ENCODE results near the gene CDC42EP2.

Gene CDC42EP2

DNA sequence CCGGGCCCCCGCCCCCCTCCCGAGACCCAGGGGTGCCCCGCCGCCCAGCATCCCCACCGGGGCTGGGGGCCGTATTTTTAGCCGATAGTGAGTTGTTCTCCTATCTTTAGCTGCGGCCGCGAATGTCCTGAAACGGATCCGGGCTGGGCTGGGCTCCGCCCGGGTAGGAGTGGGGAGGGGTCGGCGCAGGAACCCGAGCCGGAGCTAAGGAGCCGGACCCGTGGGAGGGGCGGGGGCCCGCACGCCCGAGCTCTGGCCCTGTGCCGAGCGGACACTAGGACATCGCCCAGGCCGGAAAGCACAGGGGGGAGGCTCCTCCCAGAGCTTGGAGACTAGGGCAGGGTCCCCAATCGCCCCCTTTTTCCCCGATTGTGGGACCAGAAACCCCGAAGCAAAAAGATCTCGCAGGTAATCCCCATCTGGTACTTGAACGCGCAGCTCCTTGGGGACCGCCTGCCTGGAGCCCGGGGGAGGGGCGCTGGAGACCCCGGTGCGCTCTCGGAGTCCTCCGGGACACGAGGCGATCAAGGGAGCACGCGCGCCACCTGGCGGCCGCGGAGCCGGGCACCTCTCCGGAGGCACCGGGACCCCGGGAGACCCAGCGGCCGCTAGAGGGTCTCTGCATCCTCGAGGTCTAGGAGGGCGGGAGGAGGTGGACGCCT lies 669 bp downstream of the CDC42EP2 start:
- Histone ChIP-seq H3K4me3 (ENCODE audit: low read length) (peak overlapping the region; percentile 63), H3K9me3 (ENCODE audit: control insufficient read depth, low read length) (no peaks in the 10 kb centered on the region), H3K4me1 (ENCODE audit: control insufficient read depth, insufficient read depth, low read length) (peaks cover 38% of the 10 kb centered on the region), H3K9ac (ENCODE audit: low read length) (peak overlapping the region; percentile 70), H3K36me3 (ENCODE audit: control insufficient read depth, insufficient read depth, low read length) (no peaks in the 10 kb centered on the region), H3K27me3 (ENCODE audit: control insufficient read depth, insufficient read depth, low read length) (no peaks in the 10 kb centered on the region)

GRCh38 chr11:65315866-65316226 lies 1.2 kb downstream of the CDC42EP2 start:
- peaks cover 4% of the 10 kb centered on the region for H3K36me3 ChIP-seq (ENCODE audit: control insufficient read depth, insufficient read depth, low read length)
- no peaks in the 10 kb centered on the region for H3K9me3 ChIP-seq (ENCODE audit: control insufficient read depth, low read length)
- peak overlapping the region; percentile 63 for H3K4me3 ChIP-seq (ENCODE audit: low read length)
- no peaks in the 10 kb centered on the region for H3K27me3 ChIP-seq (ENCODE audit: control insufficient read depth, insufficient read depth, low read length)
- H3K4me1 ChIP-seq (ENCODE audit: control insufficient read depth, insufficient read depth, low read length): peaks cover 38% of the 10 kb centered on the region
- H3K9ac ChIP-seq (ENCODE audit: low read length): peak overlapping the region; percentile 70

GRCh38 chr11:65316227-65317024 lies 1.8 kb downstream of the CDC42EP2 start:
- Histone ChIP-seq H3K36me3 (ENCODE audit: control insufficient read depth, insufficient read depth, low read length) (peaks cover 4% of the 10 kb centered on the region), H3K9ac (ENCODE audit: low read length) (peak overlapping the region; percentile 70), H3K27me3 (ENCODE audit: control insufficient read depth, insufficient read depth, low read length) (no peaks in the 10 kb centered on the region), H3K9me3 (ENCODE audit: control insufficient read depth, low read length) (no peaks in the 10 kb centered on the region), H3K4me1 (ENCODE audit: control insufficient read depth, insufficient read depth, low read length) (peaks cover 38% of the 10 kb centered on the region), H3K4me3 (ENCODE audit: low read length) (peak overlapping the region; percentile 63)

- Histone ChIP-seq H3K36me3 (ENCODE audit: control insufficient read depth, insufficient read depth, low read length) (peaks cover 4% of the 10 kb centered on the region), H3K27me3 (ENCODE audit: control insufficient read depth, insufficient read depth, low read length) (no peaks in the 10 kb centered on the region), H3K9ac (ENCODE audit: low read length) (peak overlapping the region; percentile 70), H3K4me3 (ENCODE audit: low read length) (peak overlapping the region; percentile 28), H3K9me3 (ENCODE audit: control insufficient read depth, low read length) (no peaks in the 10 kb centered on the region), H3K4me1 (ENCODE audit: control insufficient read depth, insufficient read depth, low read length) (peaks cover 35% of the 10 kb centered on the region)
Observed at GRCh38 chr11:65317025-65317786, 2.5 kb downstream of the CDC42EP2 start.

DNA sequence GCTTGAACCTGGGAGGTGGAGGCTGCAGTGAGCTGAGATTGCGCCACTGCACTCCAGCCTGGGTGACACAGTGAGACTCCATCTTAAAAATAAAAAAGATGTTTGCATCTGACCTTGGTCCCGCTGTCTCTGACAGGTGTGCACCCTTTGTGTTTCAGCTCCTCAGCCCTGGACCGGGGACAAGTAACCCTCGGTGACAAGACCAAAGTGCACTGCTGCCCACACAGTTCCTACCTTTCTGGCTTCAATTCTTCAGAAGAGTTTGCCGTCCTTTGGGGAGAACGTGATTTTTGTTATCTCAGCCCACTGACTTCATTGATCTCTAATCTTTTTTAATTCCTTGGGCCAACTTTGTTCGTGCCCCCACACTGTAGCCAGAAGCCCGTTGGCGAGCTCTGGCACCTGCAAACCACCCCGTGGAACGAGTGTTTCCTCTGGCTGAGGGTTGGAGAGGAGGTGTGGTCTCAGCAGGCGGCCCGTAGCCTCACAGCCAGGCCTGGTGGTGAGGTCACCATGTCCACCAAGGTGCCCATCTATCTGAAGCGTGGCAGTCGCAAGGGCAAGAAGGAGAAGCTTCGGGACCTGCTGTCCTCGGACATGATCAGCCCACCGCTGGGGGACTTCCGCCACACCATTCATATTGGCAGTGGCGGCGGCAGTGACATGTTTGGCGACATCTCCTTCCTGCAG lies 5.9 kb downstream of the CDC42EP2 start:
- no peak overlapping the region for H3K4me3 ChIP-seq (ENCODE audit: low read length)
- no peak overlapping the region for H3K9ac ChIP-seq (ENCODE audit: low read length)
- H3K9me3 ChIP-seq (ENCODE audit: control insufficient read depth, low read length): no peaks in the 10 kb centered on the region
- H3K36me3 ChIP-seq (ENCODE audit: control insufficient read depth, insufficient read depth, low read length): peaks cover 4% of the 10 kb centered on the region
- H3K27me3 ChIP-seq (ENCODE audit: control insufficient read depth, insufficient read depth, low read length): no peaks in the 10 kb centered on the region
- H3K4me1 ChIP-seq (ENCODE audit: control insufficient read depth, insufficient read depth, low read length): peaks cover 21% of the 10 kb centered on the region

DNA sequence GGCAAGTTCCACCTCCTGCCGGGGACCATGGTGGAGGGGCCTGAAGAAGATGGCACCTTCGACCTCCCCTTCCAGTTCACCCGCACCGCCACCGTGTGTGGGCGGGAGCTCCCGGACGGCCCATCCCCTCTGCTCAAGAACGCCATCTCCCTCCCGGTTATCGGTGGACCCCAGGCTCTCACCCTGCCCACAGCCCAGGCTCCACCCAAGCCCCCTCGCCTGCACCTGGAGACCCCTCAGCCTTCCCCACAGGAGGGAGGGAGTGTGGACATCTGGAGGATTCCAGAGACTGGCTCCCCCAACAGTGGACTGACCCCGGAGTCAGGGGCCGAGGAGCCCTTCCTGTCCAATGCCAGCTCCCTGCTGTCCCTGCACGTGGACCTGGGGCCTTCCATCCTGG lies 6.4 kb downstream of the CDC42EP2 start:
- H3K4me1 ChIP-seq (ENCODE audit: control insufficient read depth, insufficient read depth, low read length): peaks cover 15% of the 10 kb centered on the region

DNA sequence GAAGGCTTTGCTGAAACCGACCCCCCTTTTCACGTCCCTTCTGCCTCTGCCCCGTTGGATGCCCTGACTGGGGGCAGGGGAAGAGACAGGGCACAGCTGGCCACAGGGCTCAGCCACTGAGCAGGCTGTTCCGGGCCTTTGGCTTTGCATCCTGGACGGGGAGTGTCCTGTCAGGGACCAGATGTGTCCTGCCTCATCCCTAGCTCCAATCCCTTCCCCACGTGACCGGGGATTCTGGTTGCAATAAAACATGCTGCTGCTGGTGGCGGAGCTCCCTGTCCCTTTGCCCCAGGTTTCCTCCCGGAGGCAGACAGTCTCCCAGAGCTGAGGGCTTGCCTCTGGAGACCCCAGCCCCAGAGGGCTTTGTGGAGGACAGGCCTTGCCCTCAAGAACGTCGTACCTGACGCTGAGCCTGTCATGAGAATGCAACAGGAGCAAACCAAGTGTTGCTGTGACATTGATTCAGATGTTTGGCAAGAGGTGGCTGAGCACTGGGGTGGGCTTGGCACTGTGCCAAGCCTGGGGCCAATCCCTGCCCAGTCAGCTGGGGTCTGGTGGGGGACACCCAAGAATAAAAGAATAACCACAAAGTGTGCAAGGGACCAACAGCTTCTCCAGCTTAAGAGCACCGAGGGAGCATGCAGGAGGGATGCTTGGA lies 7.3 kb downstream of the CDC42EP2 start:
- Histone ChIP-seq H3K27me3 (ENCODE audit: control insufficient read depth, insufficient read depth, low read length) (no peaks in the 10 kb centered on the region), H3K36me3 (ENCODE audit: control insufficient read depth, insufficient read depth, low read length) (peaks cover 4% of the 10 kb centered on the region), H3K4me1 (ENCODE audit: control insufficient read depth, insufficient read depth, low read length) (peaks cover 6% of the 10 kb centered on the region), H3K9ac (ENCODE audit: low read length) (no peak overlapping the region), H3K9me3 (ENCODE audit: control insufficient read depth, low read length) (no peaks in the 10 kb centered on the region), H3K4me3 (ENCODE audit: low read length) (no peak overlapping the region)

More for the DNA sequence above, 6.4 kb downstream of the CDC42EP2 start:
- no peaks in the 10 kb centered on the region for H3K9me3 ChIP-seq (ENCODE audit: control insufficient read depth, low read length)
- H3K27me3 ChIP-seq (ENCODE audit: control insufficient read depth, insufficient read depth, low read length): no peaks in the 10 kb centered on the region
- H3K9ac ChIP-seq (ENCODE audit: low read length): no peak overlapping the region
- H3K36me3 ChIP-seq (ENCODE audit: control insufficient read depth, insufficient read depth, low read length): peaks cover 4% of the 10 kb centered on the region
- no peak overlapping the region for H3K4me3 ChIP-seq (ENCODE audit: low read length)

- H3K9ac ChIP-seq (ENCODE audit: low read length): no peak overlapping the region
- H3K4me1 ChIP-seq (ENCODE audit: control insufficient read depth, insufficient read depth, low read length): no peaks in the 10 kb centered on the region
- H3K27me3 ChIP-seq (ENCODE audit: control insufficient read depth, insufficient read depth, low read length): no peaks in the 10 kb centered on the region
- no peak overlapping the region for H3K4me3 ChIP-seq (ENCODE audit: low read length)
- no peaks in the 10 kb centered on the region for H3K9me3 ChIP-seq (ENCODE audit: control insufficient read depth, low read length)
- peaks cover 4% of the 10 kb centered on the region for H3K36me3 ChIP-seq (ENCODE audit: control insufficient read depth, insufficient read depth, low read length)
Observed at GRCh38 chr11:65323813-65324212, 9.1 kb downstream of the CDC42EP2 start.

GRCh38 chr11:65325435-65325834 lies 10.8 kb downstream of the CDC42EP2 start:
- H3K27me3 ChIP-seq (ENCODE audit: control insufficient read depth, insufficient read depth, low read length): no peaks in the 10 kb centered on the region
- no peaks in the 10 kb centered on the region for H3K9me3 ChIP-seq (ENCODE audit: control insufficient read depth, low read length)
- no peak overlapping the region for H3K4me3 ChIP-seq (ENCODE audit: low read length)
- no peaks in the 10 kb centered on the region for H3K4me1 ChIP-seq (ENCODE audit: control insufficient read depth, insufficient read depth, low read length)
- H3K9ac ChIP-seq (ENCODE audit: low read length): no peak overlapping the region
- H3K36me3 ChIP-seq (ENCODE audit: control insufficient read depth, insufficient read depth, low read length): peaks cover 4% of the 10 kb centered on the region

- Histone ChIP-seq H3K9me3 (ENCODE audit: control insufficient read depth, low read length) (no peaks in the 10 kb centered on the region), H3K4me1 (ENCODE audit: control insufficient read depth, insufficient read depth, low read length) (no peaks in the 10 kb centered on the region), H3K27me3 (ENCODE audit: control insufficient read depth, insufficient read depth, low read length) (no peaks in the 10 kb centered on the region), H3K9ac (ENCODE audit: low read length) (no peak overlapping the region), H3K36me3 (ENCODE audit: control insufficient read depth, insufficient read depth, low read length) (no peaks in the 10 kb centered on the region), H3K4me3 (ENCODE audit: low read length) (no peak overlapping the region)
Observed at GRCh38 chr11:65327021-65327420, 12.4 kb downstream of the CDC42EP2 start.

DNA sequence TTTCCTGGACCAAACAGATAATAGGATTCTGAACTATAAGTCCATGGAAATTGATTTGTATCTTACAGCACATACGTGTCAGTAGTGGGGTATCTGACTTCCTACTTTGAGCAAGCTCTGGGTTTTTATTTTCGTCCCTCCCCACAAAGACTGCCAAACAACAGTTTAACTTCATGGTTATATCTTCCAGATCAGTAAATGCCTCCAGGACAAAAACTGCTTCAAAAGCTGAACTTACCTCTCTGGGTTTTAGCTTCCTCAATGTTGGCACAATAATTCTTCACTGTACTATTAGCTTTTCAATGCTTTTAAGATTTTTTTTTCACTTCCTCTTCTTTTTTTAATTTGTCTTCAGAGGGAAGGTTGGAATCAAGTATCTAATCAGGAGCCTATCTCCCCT lies 14.8 kb downstream of the CDC42EP2 start:
- no peak overlapping the region for H3K9ac ChIP-seq (ENCODE audit: low read length)
- H3K4me3 ChIP-seq (ENCODE audit: low read length): no peak overlapping the region
- H3K27me3 ChIP-seq (ENCODE audit: control insufficient read depth, insufficient read depth, low read length): no peaks in the 10 kb centered on the region
- H3K36me3 ChIP-seq (ENCODE audit: control insufficient read depth, insufficient read depth, low read length): no peaks in the 10 kb centered on the region
- H3K9me3 ChIP-seq (ENCODE audit: control insufficient read depth, low read length): no peaks in the 10 kb centered on the region
- H3K4me1 ChIP-seq (ENCODE audit: control insufficient read depth, insufficient read depth, low read length): peaks cover 2% of the 10 kb centered on the region
